Endothelial cell of umbilical vein (primary cell): ENCODE results near the gene INO80D. TPM values are rescaled to one million over a fixed set of nuclear protein-coding genes. Genes with fewer than 3 reads are reported as not detected.

Source experiments
- BruUV-seq: library from RNA; stranded (reverse); fragments of 400-500 nt; replicated peaks from 2 replicates; lab custom pipeline; 2021; lab: Mats Ljungman, UMichigan
- CTCF ChIA-PET: fragments of 300-600, 350-600 bp; sonication (Branson Sonifier 250); formaldehyde crosslinking; loops from one replicate; lab custom pipeline; 2021; ENCODE audit warnings: antibody characterized with exemption, inconsistent platforms; lab: Charles Lee
- POLR2A ChIA-PET: fragments of 300-600, 350-600 bp; sonication (Branson Sonifier 250); formaldehyde crosslinking; loops from one replicate; lab custom pipeline; 2021; ENCODE audit warnings: antibody characterized with exemption, inconsistent platforms; lab: Charles Lee
- DNase-seq: peaks from one replicate; pipeline ENCODE4 v3.0.0-alpha.2; 2011; ENCODE audit warnings: low read depth, low spot score
- FAIRE-seq: peaks from 2 replicates; lab custom pipeline; 2011; peaks lifted over from hg19 to GRCh38; lab: Jason Lieb, UNC
- H2AFZ ChIP-seq: 2 replicates; pipeline ENCODE4 v1.6.0; 2012; ENCODE audit warnings: low read depth, low read length, control low read depth, inconsistent platforms
- H3K27ac ChIP-seq: 2 replicates; pipeline ENCODE4 v1.5.1; 2011; ENCODE audit warnings: low read depth, mild to moderate bottlenecking, control low read depth, low read length, moderate library complexity; ENCODE audit not compliant: insufficient read depth
- H3K27me3 ChIP-seq, 2 experiments: 2 replicates each; pipeline versions ENCODE4 v1.6.0 to v1.6.1; 2011; ENCODE audit warnings: low read length in 2 of 2, mixed read lengths in 1 of 2; ENCODE audit not compliant: control insufficient read depth in 2 of 2, insufficient read depth in 2 of 2
- H3K36me3 ChIP-seq, 2 experiments: 2 replicates in 1 of 2; 3 replicates in 1 of 2; pipeline ENCODE4 v1.5.1; 2011; ENCODE audit warnings: low read length in 2 of 2, mild to moderate bottlenecking in 1 of 2, moderate library complexity in 1 of 2; ENCODE audit not compliant: control insufficient read depth in 2 of 2, insufficient read depth in 2 of 2; ENCODE audit errors: extremely low read depth in 1 of 2
- H3K4me1 ChIP-seq: 3 replicates; pipeline ENCODE4 v1.5.1; 2011; ENCODE audit warnings: mild to moderate bottlenecking, low read length; ENCODE audit not compliant: control insufficient read depth, insufficient read depth; ENCODE audit errors: extremely low read depth
- H3K4me2 ChIP-seq: 2 replicates; pipeline ENCODE4 v1.6.1; 2011; ENCODE audit warnings: low read length, control low read depth, mixed read lengths; ENCODE audit not compliant: insufficient read depth
- H3K4me3 ChIP-seq, 3 experiments: fragments of 200-600 bp in 1 of 3; sonication (generic), shearing (Covaris generic) in 1 of 3; replicated peaks in 1 of 3; 2 replicates each; pipeline ENCODE4 v1.5.1; 2011 to 2016; ENCODE audit warnings: control low read depth in 3 of 3, low read length in 3 of 3, mild to moderate bottlenecking in 2 of 3, inconsistent platforms in 1 of 3, low read depth in 1 of 3, moderate library complexity in 1 of 3; ENCODE audit not compliant: insufficient read depth in 1 of 3
- H3K79me2 ChIP-seq: 2 replicates; pipeline ENCODE4 v1.6.0; 2012; ENCODE audit warnings: low read length, inconsistent platforms; ENCODE audit not compliant: control insufficient read depth, insufficient read depth
- H3K9ac ChIP-seq: replicated peaks from 2 replicates; pipeline ENCODE3; 2011; ENCODE audit warnings: low read length, control low read depth; ENCODE audit not compliant: insufficient read depth; ENCODE audit errors: extremely low read depth
- H3K9me1 ChIP-seq: replicated peaks from 3 replicates; pipeline ENCODE4 v1.6.0; 2011; ENCODE audit warnings: mild to moderate bottlenecking, low read length; ENCODE audit not compliant: control insufficient read depth, insufficient read depth; ENCODE audit errors: extremely low read depth
- H3K9me3 ChIP-seq: replicated peaks from 2 replicates; pipeline ENCODE4 v1.5.1; 2012; ENCODE audit warnings: low read length, inconsistent platforms; ENCODE audit not compliant: control insufficient read depth, insufficient read depth
- H4K20me1 ChIP-seq: replicated peaks from 2 replicates; pipeline ENCODE3; 2011; ENCODE audit warnings: mild to moderate bottlenecking, low read length; ENCODE audit not compliant: control insufficient read depth, insufficient read depth; ENCODE audit errors: extremely low read depth
- CTCF ChIP-seq, 2 donors: IDR thresholded peaks; 1 replicate in 1 of 2; 2 replicates in 1 of 2; pipeline ENCODE4 v1.5.1; 2011; ENCODE audit warnings: low read length in 2 of 2, mild to moderate bottlenecking in 2 of 2, moderate library complexity in 2 of 2, control low read depth in 1 of 2, inconsistent platforms in 1 of 2, low read depth in 1 of 2; ENCODE audit not compliant: insufficient read depth in 1 of 2; ENCODE audit errors: extremely low read depth in 1 of 2
- FOS ChIP-seq: IDR thresholded peaks from 2 replicates; pipeline ENCODE4 v1.6.1; 2011; ENCODE audit warnings: mild to moderate bottlenecking, low read length, moderate library complexity, borderline replicate concordance; ENCODE audit not compliant: insufficient read depth
- GATA2 ChIP-seq: IDR thresholded peaks from 2 replicates; pipeline ENCODE4 v1.7.0; 2011; ENCODE audit warnings: low read depth, mild to moderate bottlenecking, moderate library complexity, mixed read lengths, low read length; ENCODE audit not compliant: insufficient read length, insufficient read depth
- MAX ChIP-seq: IDR thresholded peaks from 2 replicates; pipeline ENCODE4 v1.6.1; 2011; ENCODE audit not compliant: insufficient read depth, insufficient read length
- POLR2AphosphoS5 ChIP-seq: IDR thresholded peaks from 2 replicates; pipeline ENCODE4 v1.6.1; 2012; ENCODE audit warnings: low read depth, mild to moderate bottlenecking, control low read depth, low read length, moderate library complexity; ENCODE audit not compliant: insufficient read depth
- dilution Hi-C: fragments of 300-500 bp; cut with MboI; formaldehyde crosslinking; loops from one replicate; pipeline ENCODE4 v1.15.0; 2019; ENCODE audit warnings: low sequenced_read_pairs; ENCODE audit not compliant: extremely low pct_ligation_motif_present
- intact Hi-C: fragments of 100-400 bp; cut with micrococcal nuclease; formaldehyde crosslinking; loops from one replicate; pipeline ENCODE4 v1.10.0; 2022
- polyA plus RNA-seq, 4 experiments: library from polyadenylated mRNA; depleted of rRNA in 3 of 4; stranded (reverse) in 3 of 4; unstranded in 1 of 4; fragments of >200 nt; gene quantifications; 2 replicates each; pipeline versions ENCODE4 v1.2.1 to v1.2.3, GENCODE V29; 2011 to 2012; ENCODE audit warnings: missing spikeins in 1 of 4
- total RNA-seq: library from RNA; stranded (reverse); gene quantifications from 2 replicates; pipeline ENCODE4 v1.2.3, GENCODE V29; 2021

The INO80D gene
- total and polyA plus RNA-seq, 2 donors (not counting 3 experiments of a cell fraction or from before 2014, with no cell fraction given), result 2.9 to 20.3 TPM

- intact Hi-C loops, result no loop called here
- Histone ChIP-seq H3K9me3 (no peaks in the 10 kb centered on the region), H3K27ac (no peak overlapping the region), H3K9me1 (no peaks in the 10 kb centered on the region), H4K20me1 (no peaks in the 10 kb centered on the region), H3K9ac (no peak overlapping the region), H3K4me1 (peaks cover 5% of the 10 kb centered on the region), H3K4me2 (no peak overlapping the region), H3K36me3 (no peaks in the 10 kb centered on the region), H3K27me3 (peaks cover 0 to 5% of the 10 kb centered on the region in 2 experiments), H2AFZ (no peak overlapping the region), H3K4me3 (no peak overlapping the region), H3K79me2 (no peaks in the 10 kb centered on the region)
- DNase-seq, result peak; percentile 28
- BruUV-seq, result no TSS peak
- dilution Hi-C loops, result no loop called here
- FAIRE-seq, result no peak
- TF ChIP-seq GATA2 (no peak), MAX (no peak), FOS (peak; percentile 16), CTCF (IDR thresholded peaks at IDR 0.05; ENCODE audit: extremely low read depth in 1 of 2, insufficient read depth in 1 of 2, low read depth in 1 of 2, low read length in 2 of 2) (no peak), POLR2AphosphoS5 (no peak)
- POLR2A ChIA-PET, result no interaction called here
- CTCF ChIA-PET, result interaction anchor here (0.6 to 0.7 kb wide), 3 partner anchors 51 to 762 kb away, joined by 4 to 5 read pairs (median 4); no protein-coding TSS in a partner anchor
Observed at GRCh38 chr2:205967391-205968075, 118.4 kb downstream of the INO80D start.
